Activated naive CD4-positive, alpha-beta T cell treated with anti-CD3 and anti-CD28 coated beads, Interleukin-2, amount 50 U/mL, for 72 hours (primary cell): Measurements from ENCODE around the gene TIMM22. TPM values are rescaled to one million over a fixed set of nuclear protein-coding genes. Genes with fewer than 3 reads are reported as not detected.
"Not testable (repeated sequence)": the region's sequence is repeated elsewhere in the genome, so short reads cannot be mapped to it uniquely, and the experiment has no call there.

Source experiments
- ATAC-seq, 2 donors: fragments of 150-1000 bp; cut with Tn5 transposase; 2 replicates each; pipeline ENCODE4 v1.10.0; 2021; ENCODE audit warnings: mild to moderate bottlenecking in 2 of 2, moderate library complexity in 2 of 2
- DNase-seq, 2 donors: peaks; one replicate each; pipeline ENCODE4 v3.0.0; 2021 to 2022; ENCODE audit warnings: low spot score in 2 of 2
- H3K27ac Mint-ChIP-seq, 2 donors: one replicate each; pipeline ENCODE4 v1.8.0; 2022; ENCODE audit warnings: mild to moderate bottlenecking in 2 of 2, mixed read lengths in 2 of 2
- H3K36me3 Mint-ChIP-seq, 2 donors: one replicate each; pipeline ENCODE4 v1.8.0; 2022; ENCODE audit warnings: mixed read lengths in 2 of 2
- H3K9me3 Mint-ChIP-seq, 2 donors: one replicate each; pipeline ENCODE4 v1.8.0; 2022; ENCODE audit warnings: mixed read lengths in 2 of 2
- total RNA-seq, 2 donors: library from RNA; stranded (reverse); gene quantifications; one replicate each; pipeline ENCODE4 v1.2.3, GENCODE V29; 2022

The TIMM22 gene
- total RNA-seq = 10 to 100 TPM in 1 of 2 donors, 1 to 10 TPM in 1; 2.4 to 10.0 TPM

DNA sequence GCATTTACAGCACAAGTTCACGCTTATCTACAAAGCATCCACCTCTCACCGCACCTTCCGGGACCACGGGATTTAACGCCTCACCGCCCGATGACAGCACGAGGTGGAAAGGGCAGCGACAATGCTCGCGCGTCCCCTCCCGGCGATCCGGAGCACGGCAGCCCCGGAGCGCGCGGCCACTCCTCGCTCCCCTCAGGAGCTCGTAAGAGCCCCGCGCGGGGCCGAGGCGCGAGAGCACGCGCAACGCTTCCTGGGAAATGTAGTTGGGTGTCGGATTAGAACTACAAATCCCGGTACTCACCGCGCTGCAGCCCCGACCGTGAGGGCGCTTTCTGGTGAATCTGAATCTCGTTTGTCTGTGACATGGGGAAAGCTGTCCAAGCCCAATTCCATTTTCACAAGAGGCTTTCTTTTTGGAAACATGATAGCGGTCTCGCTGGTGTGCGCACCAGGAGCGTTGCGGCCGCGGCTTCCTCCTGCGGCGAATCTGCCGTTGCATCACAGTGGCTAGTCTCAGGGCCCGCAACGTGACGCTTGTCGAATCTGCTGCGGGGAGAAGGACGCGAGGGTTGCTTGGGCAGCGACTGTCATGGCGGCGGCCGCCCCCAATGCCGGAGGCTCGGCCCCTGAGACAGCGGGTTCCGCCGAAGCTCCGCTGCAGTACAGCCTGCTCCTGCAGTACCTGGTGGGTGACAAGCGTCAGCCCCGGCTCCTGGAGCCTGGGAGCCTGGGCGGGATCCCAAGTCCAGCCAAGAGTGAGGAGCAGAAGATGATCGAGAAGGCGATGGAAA, at the start of gene TIMM22:
Gene TIMM22, plus strand, starts transcription at position 576 of the 791 bp plus-strand sequence. Its CDS starts 14 bp downstream, at position 590.
- Mint-ChIP-seq H3K9me3 (peaks cover 17% of the 10 kb centered on the region in 2 donors), H3K27ac (peak within 1 kb of the TSS; percentile 96 to 97), H3K36me3 (peaks cover 6 to 22% of the 10 kb centered on the region in 2 donors)
- ATAC-seq = peak; percentile 92 to 97
- DNase-seq = peak; percentile 92 to 95

GRCh38 chr17:948284-948852, 48.6 kb upstream of the TIMM22 start:
- H3K36me3 Mint-ChIP-seq = no peaks in the 10 kb centered on the region
- H3K9me3 Mint-ChIP-seq = no peaks in the 10 kb centered on the region
- no peak overlapping the region for H3K27ac Mint-ChIP-seq
- DNase-seq (no peak), ATAC-seq (no peak)

DNA sequence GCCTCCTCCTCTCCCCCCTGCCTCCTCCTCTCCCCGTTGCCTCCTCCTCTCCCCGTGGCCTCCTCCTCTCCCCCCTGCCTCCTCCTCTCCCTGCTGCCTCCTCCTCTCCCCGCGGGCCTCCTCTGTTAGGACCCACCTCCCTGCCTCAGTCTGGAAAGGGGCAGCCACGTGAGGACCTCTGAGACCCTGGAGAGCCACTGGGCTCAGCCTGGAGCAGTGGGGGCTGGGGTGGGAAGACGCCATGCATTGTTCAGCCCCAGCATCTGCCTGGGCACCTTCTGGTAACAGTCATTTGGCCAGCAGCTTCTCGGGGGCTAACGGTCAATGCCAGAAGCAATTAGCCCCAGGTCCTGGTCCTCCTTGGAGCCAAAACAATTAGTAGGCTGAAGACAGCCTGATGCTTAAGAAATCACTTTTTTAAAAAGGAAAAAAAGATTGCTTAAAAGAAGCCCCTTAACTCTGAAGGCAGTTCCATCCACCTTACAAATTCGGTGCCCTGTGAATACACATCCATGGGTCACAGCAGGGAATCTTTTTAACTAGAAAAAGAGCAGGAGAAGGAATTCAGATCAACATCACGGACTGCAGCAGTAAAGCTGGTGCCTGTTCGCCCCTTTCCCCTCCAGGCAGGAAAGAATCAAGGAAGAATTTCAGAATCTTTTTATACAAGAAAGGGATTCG, 47.2 kb upstream of the TIMM22 start:
- H3K36me3 Mint-ChIP-seq = no peaks in the 10 kb centered on the region
- ATAC-seq = no peak
- no peak overlapping the region for H3K27ac Mint-ChIP-seq
- no peak for DNase-seq
- no peaks in the 10 kb centered on the region for H3K9me3 Mint-ChIP-seq

DNA sequence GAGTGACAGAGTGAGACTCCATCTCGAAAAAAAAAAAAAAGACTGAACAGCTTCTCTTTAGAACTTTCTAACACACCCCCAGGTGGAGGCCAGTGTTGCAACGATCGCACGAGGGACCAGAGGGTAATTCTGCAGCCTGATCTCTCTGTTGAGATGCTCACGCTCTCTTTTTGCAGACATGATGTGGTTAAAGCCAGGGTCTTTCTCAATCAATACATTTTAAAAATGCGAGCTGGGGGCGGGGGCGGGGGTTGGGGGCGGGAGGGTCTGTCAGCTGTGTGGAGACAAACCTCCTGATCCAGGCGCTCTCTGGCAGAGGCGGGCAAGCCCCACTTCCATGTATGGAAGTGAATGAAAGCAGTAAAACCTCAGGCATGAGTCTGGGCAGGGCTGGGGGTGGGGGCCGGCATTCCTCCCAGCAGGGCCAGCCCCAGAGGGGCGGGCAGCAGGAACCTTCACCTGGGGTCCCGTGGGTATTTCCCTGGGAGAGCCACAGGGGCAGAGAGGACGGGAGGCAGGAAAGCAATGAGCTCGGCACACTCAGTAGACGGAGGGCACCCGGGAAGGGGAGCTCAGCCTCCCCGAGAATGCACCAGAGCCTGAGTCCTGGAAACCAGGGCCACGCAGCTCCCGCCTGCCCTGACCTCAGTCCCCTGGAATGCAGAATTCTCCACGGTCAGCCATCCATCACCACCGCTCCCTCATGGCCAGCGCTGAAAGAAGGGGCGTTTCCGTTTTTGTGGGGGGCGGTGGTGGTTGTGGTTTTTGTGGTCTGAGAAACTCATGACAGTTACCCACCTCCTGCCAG, 45.4 kb upstream of the TIMM22 start:
- H3K36me3 Mint-ChIP-seq = no peaks in the 10 kb centered on the region
- H3K9me3 Mint-ChIP-seq = no peaks in the 10 kb centered on the region
- no peak for ATAC-seq
- no peak for DNase-seq
- no peak overlapping the region for H3K27ac Mint-ChIP-seq

DNA sequence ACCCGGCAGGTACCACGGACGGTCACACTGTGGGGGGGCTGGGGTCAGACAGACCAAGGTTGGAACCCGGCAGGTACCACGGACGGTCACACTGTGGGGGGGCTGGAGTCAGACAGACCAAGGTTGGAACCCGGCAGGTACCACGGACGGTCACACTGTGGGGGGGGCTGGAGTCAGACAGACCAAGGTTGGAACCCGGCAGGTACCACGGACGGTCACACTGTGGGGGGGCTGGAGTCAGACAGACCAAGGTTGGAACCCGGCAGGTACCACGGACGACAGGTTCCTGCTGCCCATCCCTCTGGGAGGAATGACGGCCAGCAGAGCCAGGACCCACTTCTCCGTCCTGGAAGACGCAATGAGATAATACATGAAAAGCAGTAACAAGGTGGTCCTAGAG, 44.3 kb upstream of the TIMM22 start:
- DNase-seq = peak in 1 of 2 donors; percentile 59
- not testable (repeated sequence) for H3K9me3 Mint-ChIP-seq, ATAC-seq, H3K27ac Mint-ChIP-seq, H3K36me3 Mint-ChIP-seq

DNA sequence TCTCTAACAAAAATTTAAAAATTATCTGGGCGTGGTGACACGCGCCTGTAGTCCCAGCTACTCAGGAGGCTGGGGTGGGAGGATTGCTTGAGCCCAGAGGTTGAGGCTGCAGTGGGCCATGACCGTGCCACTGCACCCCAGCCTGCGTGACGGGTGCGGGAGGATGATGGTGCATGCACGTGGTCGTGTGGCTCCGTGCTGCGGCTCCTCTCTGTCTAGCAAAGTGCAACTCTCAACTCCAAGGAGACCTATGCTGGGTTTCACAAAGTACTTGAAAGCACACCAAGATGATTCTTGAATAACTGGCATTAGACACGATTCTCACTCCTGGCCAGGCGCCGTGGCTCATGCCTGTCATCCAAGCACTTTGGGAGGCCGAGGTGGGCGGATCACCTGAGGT, 43.2 kb upstream of the TIMM22 start:
- ATAC-seq = no peak
- Mint-ChIP-seq H3K9me3 (no peaks in the 10 kb centered on the region), H3K36me3 (no peaks in the 10 kb centered on the region), H3K27ac (no peak overlapping the region)
- no peak for DNase-seq

- no peak overlapping the region for H3K27ac Mint-ChIP-seq
- DNase-seq (no peak), ATAC-seq (no peak)
- H3K9me3 Mint-ChIP-seq = no peaks in the 10 kb centered on the region
- H3K36me3 Mint-ChIP-seq = no peaks in the 10 kb centered on the region
Measured at GRCh38 chr17:954431-955164, 42.3 kb upstream of the TIMM22 start.

GRCh38 chr17:956905-957304, 40.0 kb upstream of the TIMM22 start:
- Mint-ChIP-seq H3K9me3 (no peaks in the 10 kb centered on the region), H3K36me3 (no peaks in the 10 kb centered on the region), H3K27ac (no peak overlapping the region)
- no peak for DNase-seq
- no peak for ATAC-seq

DNA sequence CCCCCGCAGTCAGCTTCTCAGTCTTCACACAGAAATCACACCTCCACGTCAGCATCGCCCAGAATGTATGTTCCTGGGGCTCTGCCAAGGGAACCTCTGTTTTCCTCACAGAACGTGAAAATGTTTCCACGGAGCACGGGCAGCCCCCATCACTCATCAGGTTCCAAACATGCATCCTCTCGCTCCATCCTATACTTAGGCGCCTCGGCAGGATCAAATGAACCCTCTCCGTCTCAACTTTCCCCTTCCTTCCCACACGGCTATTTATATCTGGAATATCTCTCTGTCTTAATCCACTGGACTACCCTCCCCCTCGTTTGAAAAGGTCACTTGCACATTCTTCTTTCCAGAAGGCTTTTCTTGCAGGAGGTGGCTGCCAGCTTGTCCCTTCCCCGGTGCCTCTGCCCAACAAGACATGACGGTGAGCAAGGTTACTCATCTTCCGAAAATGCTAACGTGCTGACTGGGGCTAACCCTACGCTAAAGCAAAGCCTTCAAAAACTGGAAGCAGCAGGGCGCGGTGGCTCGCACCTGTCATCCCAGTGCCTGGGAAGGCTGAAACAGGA, 39.0 kb upstream of the TIMM22 start:
- DNase-seq (no peak), ATAC-seq (no peak)
- Mint-ChIP-seq H3K27ac (no peak overlapping the region), H3K9me3 (no peaks in the 10 kb centered on the region), H3K36me3 (no peaks in the 10 kb centered on the region)

GRCh38 chr17:958712-959451, 38.0 kb upstream of the TIMM22 start:
- Mint-ChIP-seq H3K27ac (no peak overlapping the region), H3K36me3 (no peaks in the 10 kb centered on the region), H3K9me3 (no peaks in the 10 kb centered on the region)
- ATAC-seq = no peak
- DNase-seq = no peak

DNA sequence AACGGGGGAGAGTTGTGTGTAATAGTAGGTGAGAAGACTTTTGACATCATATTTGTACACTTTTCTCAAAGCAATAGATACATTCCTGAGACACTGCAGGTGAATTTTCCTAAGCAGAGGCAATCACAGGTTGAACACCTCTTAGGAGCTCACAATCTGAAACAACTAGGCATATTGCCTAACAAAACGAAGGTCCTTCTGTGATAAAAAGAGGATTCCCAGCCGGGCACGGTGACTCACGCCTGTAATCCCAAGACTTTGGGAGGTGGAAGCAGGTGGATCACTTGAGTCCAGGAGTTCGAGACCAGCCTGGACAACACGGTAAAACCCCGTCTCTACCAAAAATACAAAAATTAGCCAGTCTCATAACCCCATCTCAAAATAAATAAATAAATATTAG, 34.8 kb upstream of the TIMM22 start:
- H3K9me3 Mint-ChIP-seq = no peaks in the 10 kb centered on the region
- DNase-seq (no peak), ATAC-seq (no peak)
- H3K27ac Mint-ChIP-seq = no peak overlapping the region
- no peaks in the 10 kb centered on the region for H3K36me3 Mint-ChIP-seq

GRCh38 chr17:962670-963069, 34.3 kb upstream of the TIMM22 start:
- H3K9me3 Mint-ChIP-seq = no peaks in the 10 kb centered on the region
- no peak overlapping the region for H3K27ac Mint-ChIP-seq
- ATAC-seq = no peak
- no peak for DNase-seq
- H3K36me3 Mint-ChIP-seq = no peaks in the 10 kb centered on the region

DNA sequence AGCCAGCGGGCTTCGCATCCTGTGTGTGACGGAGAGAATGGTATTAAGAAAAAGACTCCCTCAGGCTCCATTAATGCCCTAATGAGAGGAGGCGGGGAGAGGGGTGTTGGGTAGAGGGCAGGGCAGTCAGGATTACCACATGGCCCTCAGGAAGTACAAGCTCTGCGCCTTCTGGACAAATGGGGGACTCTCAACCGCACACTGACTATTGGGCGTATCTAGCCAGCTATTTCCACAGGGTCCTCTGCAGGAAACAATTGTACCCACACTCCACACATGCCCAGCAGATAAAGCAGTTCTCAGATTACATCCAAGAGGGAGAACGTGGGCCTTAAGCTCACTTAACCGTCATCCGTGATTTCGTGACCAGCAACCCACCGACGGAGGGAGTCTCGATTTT, 32.1 kb upstream of the TIMM22 start:
- DNase-seq (no peak), ATAC-seq (no peak)
- H3K36me3 Mint-ChIP-seq = no peaks in the 10 kb centered on the region
- H3K27ac Mint-ChIP-seq = no peak overlapping the region
- H3K9me3 Mint-ChIP-seq = no peaks in the 10 kb centered on the region

GRCh38 chr17:965311-965989, 31.5 kb upstream of the TIMM22 start:
- Mint-ChIP-seq H3K9me3 (no peaks in the 10 kb centered on the region), H3K27ac (no peak overlapping the region), H3K36me3 (no peaks in the 10 kb centered on the region)
- no peak for DNase-seq
- ATAC-seq = no peak

DNA sequence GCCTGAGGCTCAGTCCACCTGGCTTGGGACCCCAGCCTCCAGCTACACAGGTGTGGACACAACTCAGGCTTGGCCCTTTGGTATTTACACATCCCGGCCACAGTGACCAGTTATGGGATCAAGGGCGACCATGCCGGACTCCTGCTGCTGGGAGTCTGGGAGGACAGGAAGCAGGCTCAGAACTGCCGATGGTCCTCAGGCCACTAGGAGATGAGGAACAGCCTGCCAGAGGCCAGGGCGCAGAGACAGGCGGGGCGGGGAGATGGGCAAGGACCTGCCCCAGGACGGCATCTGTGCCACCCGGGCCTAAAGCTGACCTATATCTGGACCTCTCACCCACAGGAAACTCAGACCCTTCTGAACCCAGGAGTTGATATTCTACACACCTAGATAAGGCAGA, 29.8 kb upstream of the TIMM22 start:
- peak overlapping the region in 1 of 2 donors; percentile 29 for H3K27ac Mint-ChIP-seq
- no peaks in the 10 kb centered on the region for H3K9me3 Mint-ChIP-seq
- no peak for DNase-seq
- H3K36me3 Mint-ChIP-seq = no peaks in the 10 kb centered on the region
- ATAC-seq = no peak
